CD4-positive, CD25-positive, alpha-beta regulatory T cell (primary cell): ENCODE measurements around the gene CES3. TPM values are rescaled to one million over a fixed set of nuclear protein-coding genes. Genes with fewer than 3 reads are reported as not detected.
"Not testable (repeated sequence)": the region's sequence is repeated elsewhere in the genome, so short reads cannot be mapped to it uniquely, and the experiment has no call there.

Experiments
- ATAC-seq, 2 donors: fragments of 150-1000 bp; cut with Tn5 transposase; one replicate each; pipeline ENCODE4 v1.10.0; 2021; ENCODE audit warnings: low read depth in 2 of 2, moderate number of reproducible peaks in 2 of 2, moderate library complexity in 1 of 2
- DNase-seq, 3 donors: peaks; one replicate each; pipeline versions ENCODE4 v3.0.0 to v3.0.0-alpha.2; 2012 to 2022; ENCODE audit warnings: mixed read lengths in 1 of 3
- H3K27ac ChIP-seq: one replicate; pipeline ENCODE4 v1.7.0; 2013; ENCODE audit warnings: mild to moderate bottlenecking, low read length; ENCODE audit not compliant: insufficient read depth, poor library complexity, severe bottlenecking
- H3K27me3 ChIP-seq: one replicate; pipeline ENCODE4 v1.7.0; 2013; ENCODE audit warnings: low read length; ENCODE audit not compliant: control insufficient read depth, insufficient read depth
- H3K36me3 ChIP-seq: one replicate; pipeline ENCODE4 v1.7.0; 2013; ENCODE audit warnings: mild to moderate bottlenecking, low read length, moderate library complexity; ENCODE audit not compliant: control insufficient read depth, insufficient read depth
- H3K4me1 ChIP-seq: 2 replicates; pipeline ENCODE4 v1.7.0; 2013; ENCODE audit warnings: mild to moderate bottlenecking, low read length; ENCODE audit not compliant: insufficient read depth, control insufficient read depth, poor library complexity, severe bottlenecking
- H3K4me3 ChIP-seq: one replicate; pipeline ENCODE4 v1.7.0; 2013; ENCODE audit warnings: low read depth, mild to moderate bottlenecking, low read length, moderate library complexity
- H3K9me3 ChIP-seq, 2 experiments: 1 replicate in 1 of 2; 2 replicates in 1 of 2; pipeline ENCODE4 v1.7.0; 2013; ENCODE audit warnings: low read length in 2 of 2, mild to moderate bottlenecking in 1 of 2, moderate library complexity in 1 of 2; ENCODE audit not compliant: control insufficient read depth in 2 of 2
- H3K27ac Mint-ChIP-seq, 3 donors: one replicate each; pipeline ENCODE4 v1.8.0; 2020 to 2022; ENCODE audit warnings: mild to moderate bottlenecking in 3 of 3, mixed read lengths in 3 of 3, moderate library complexity in 2 of 3
- H3K27me3 Mint-ChIP-seq: one replicate; pipeline ENCODE4 v1.8.0; 2022; ENCODE audit warnings: mild to moderate bottlenecking, mixed read lengths
- H3K36me3 Mint-ChIP-seq: one replicate; pipeline ENCODE4 v1.8.0; 2020; ENCODE audit warnings: mixed read lengths
- H3K4me1 Mint-ChIP-seq, 4 donors: one replicate each; pipeline ENCODE4 v1.8.0; 2020 to 2022; ENCODE audit warnings: mixed read lengths in 4 of 4, mild to moderate bottlenecking in 1 of 4
- H3K4me3 Mint-ChIP-seq, 4 donors: one replicate each; pipeline ENCODE4 v1.8.0; 2020 to 2022; ENCODE audit warnings: mild to moderate bottlenecking in 4 of 4, mixed read lengths in 4 of 4, moderate library complexity in 3 of 4
- H3K9me3 Mint-ChIP-seq, 7 donors: one replicate each; pipeline ENCODE4 v1.8.0; 2020 to 2022; ENCODE audit warnings: mixed read lengths in 7 of 7, mild to moderate bottlenecking in 3 of 7, moderate library complexity in 2 of 7
- polyA plus RNA-seq, 4 donors: library from polyadenylated mRNA; unstranded; fragments of 300-500 nt; fragmentation: Illumina TruSeq; gene quantifications; one replicate each; pipeline ENCODE4 v1.2.3, GENCODE V29; 2021
- total RNA-seq: library from RNA; stranded (reverse); gene quantifications from one replicate; pipeline ENCODE4 v1.2.3, GENCODE V29; 2022

Gene CES3
- total and polyA plus RNA-seq, 5 donors from 2014 or later, result 0.10 to 0.74 (median 0.27) TPM

- DNase-seq (no peak), ATAC-seq (no peak)
- no peak overlapping the region for H3K4me3 ChIP-seq
- H3K36me3 Mint-ChIP-seq, result no peaks in the 10 kb centered on the region
- no peak overlapping the region for H3K4me3 Mint-ChIP-seq
- H3K27ac ChIP-seq, result no peak overlapping the region
- no peaks in the 10 kb centered on the region for H3K36me3 ChIP-seq
- peaks cover 0 to 3% (median 0%) of the 10 kb centered on the region in 7 donors for H3K9me3 Mint-ChIP-seq
- H3K9me3 ChIP-seq, result peaks cover 0 to 4% of the 10 kb centered on the region in 2 experiments
- H3K27me3 Mint-ChIP-seq, result peaks cover 63% of the 10 kb centered on the region
- peaks cover 17% of the 10 kb centered on the region for H3K4me1 ChIP-seq
- H3K27ac Mint-ChIP-seq, result no peak overlapping the region
- H3K4me1 Mint-ChIP-seq, result peaks cover 0 to 24% (median 10%) of the 10 kb centered on the region in 4 donors
- peaks cover 23% of the 10 kb centered on the region for H3K27me3 ChIP-seq
Observed at GRCh38 chr16:66952430-66953110, 8.5 kb upstream of the CES3 start.

- peaks cover 0 to 19% (median 11%) of the 10 kb centered on the region in 4 donors for H3K4me1 Mint-ChIP-seq
- peak overlapping the region in 1 of 4 donors; percentile 64 for H3K4me3 Mint-ChIP-seq
- peaks cover 0 to 3% (median 0%) of the 10 kb centered on the region in 7 donors for H3K9me3 Mint-ChIP-seq
Observed at GRCh38 chr16:66953462-66954096, 7.5 kb upstream of the CES3 start.

GRCh38 chr16:66954097-66954659, 6.9 kb upstream of the CES3 start:
- peaks cover 0 to 3% (median 0%) of the 10 kb centered on the region in 7 donors for H3K9me3 Mint-ChIP-seq
- Histone ChIP-seq H3K4me3 (no peak overlapping the region), H3K36me3 (no peaks in the 10 kb centered on the region), H3K27me3 (peaks cover 22% of the 10 kb centered on the region), H3K4me1 (peaks cover 3% of the 10 kb centered on the region), H3K27ac (no peak overlapping the region), H3K9me3 (peaks cover 0 to 4% of the 10 kb centered on the region in 2 experiments)
- no peaks in the 10 kb centered on the region for H3K36me3 Mint-ChIP-seq
- H3K27me3 Mint-ChIP-seq, result peaks cover 53% of the 10 kb centered on the region
- ATAC-seq (peak; percentile 82 to 92), DNase-seq (peak; percentile 54 to 84 (median 71))
- H3K4me3 Mint-ChIP-seq, result peak overlapping the region in 1 of 4 donors; percentile 64
- H3K27ac Mint-ChIP-seq, result no peak overlapping the region
- peaks cover 0 to 18% (median 10%) of the 10 kb centered on the region in 4 donors for H3K4me1 Mint-ChIP-seq

More at GRCh38 chr16:66953462-66954096, 7.5 kb upstream of the CES3 start:
- Histone ChIP-seq H3K4me1 (peaks cover 7% of the 10 kb centered on the region), H3K27ac (no peak overlapping the region), H3K9me3 (peaks cover 0 to 4% of the 10 kb centered on the region in 2 experiments), H3K27me3 (peaks cover 23% of the 10 kb centered on the region), H3K36me3 (no peaks in the 10 kb centered on the region), H3K4me3 (no peak overlapping the region)
- DNase-seq (no peak), ATAC-seq (no peak)
- Mint-ChIP-seq H3K27ac (no peak overlapping the region), H3K36me3 (no peaks in the 10 kb centered on the region), H3K27me3 (peaks cover 54% of the 10 kb centered on the region)

- H3K4me3 ChIP-seq, H3K36me3 Mint-ChIP-seq, H3K4me3 Mint-ChIP-seq, H3K4me1 ChIP-seq, ATAC-seq, H3K27ac ChIP-seq, H3K9me3 ChIP-seq, H3K9me3 Mint-ChIP-seq, H3K27ac Mint-ChIP-seq, H3K36me3 ChIP-seq, DNase-seq: not testable (repeated sequence)
- H3K27me3 ChIP-seq, result peaks cover 14% of the 10 kb centered on the region
- peaks cover 0 to 12% (median 10%) of the 10 kb centered on the region in 4 donors for H3K4me1 Mint-ChIP-seq
- H3K27me3 Mint-ChIP-seq, result peaks cover 42% of the 10 kb centered on the region
Observed at GRCh38 chr16:66955363-66956153, 5.5 kb upstream of the CES3 start.

- not testable (repeated sequence) for H3K36me3 ChIP-seq, H3K4me1 ChIP-seq, DNase-seq, ATAC-seq, H3K27ac Mint-ChIP-seq, H3K36me3 Mint-ChIP-seq, H3K9me3 Mint-ChIP-seq, H3K4me3 ChIP-seq, H3K4me3 Mint-ChIP-seq, H3K9me3 ChIP-seq, H3K27ac ChIP-seq
- Mint-ChIP-seq H3K27me3 (peaks cover 39% of the 10 kb centered on the region), H3K4me1 (peaks cover 0 to 16% (median 11%) of the 10 kb centered on the region in 4 donors)
- peaks cover 11% of the 10 kb centered on the region for H3K27me3 ChIP-seq
Observed at GRCh38 chr16:66956154-66956457, 5.0 kb upstream of the CES3 start.

- peaks cover under 1% of the 10 kb centered on the region for H3K4me1 ChIP-seq
- Mint-ChIP-seq H3K4me1 (peaks cover 0 to 17% (median 10%) of the 10 kb centered on the region in 4 donors), H3K9me3 (peaks cover 0 to 2% (median 0%) of the 10 kb centered on the region in 7 donors), H3K27ac (peak overlapping the region in 1 of 3 donors; percentile 10), H3K36me3 (no peaks in the 10 kb centered on the region), H3K27me3 (peaks cover 13% of the 10 kb centered on the region), H3K4me3 (peak overlapping the region in 1 of 4 donors; percentile 19)
- H3K27ac ChIP-seq, result no peak overlapping the region
- DNase-seq (no peak), ATAC-seq (no peak)
- H3K4me3 ChIP-seq, result no peak overlapping the region
- H3K9me3 ChIP-seq, result no peaks in the 10 kb centered on the region
- no peaks in the 10 kb centered on the region for H3K27me3 ChIP-seq
- no peaks in the 10 kb centered on the region for H3K36me3 ChIP-seq
Observed at GRCh38 chr16:66958857-66959703, 2.0 kb upstream of the CES3 start.

- Histone ChIP-seq H3K36me3 (no peaks in the 10 kb centered on the region), H3K9me3 (no peaks in the 10 kb centered on the region), H3K27me3 (no peaks in the 10 kb centered on the region), H3K4me1 (no peaks in the 10 kb centered on the region), H3K4me3 (no peak overlapping the region), H3K27ac (no peak overlapping the region)
- ATAC-seq, result no peak
- H3K4me3 Mint-ChIP-seq, result no peak overlapping the region
- H3K9me3 Mint-ChIP-seq, result no peaks in the 10 kb centered on the region
- peaks cover 0 to 17% (median 10%) of the 10 kb centered on the region in 4 donors for H3K4me1 Mint-ChIP-seq
- H3K36me3 Mint-ChIP-seq, result no peaks in the 10 kb centered on the region
- H3K27me3 Mint-ChIP-seq, result peaks cover 9% of the 10 kb centered on the region
- no peak overlapping the region for H3K27ac Mint-ChIP-seq
- DNase-seq, result no peak
Observed at GRCh38 chr16:66959704-66960161, 1.3 kb upstream of the CES3 start.
